Liver (tissue), 3 donors: ENCODE data around the gene KCTD16.

ENCODE experiments used
- HNF4G ChIP-seq: IDR thresholded peaks from 2 replicates; pipeline ENCODE4 v1.6.1; 2016; ENCODE audit warnings: antibody characterized with exemption
- RAD21 ChIP-seq, 2 donors: IDR thresholded peaks; 2 replicates each; pipeline ENCODE4 v1.6.1; 2016; ENCODE audit warnings: antibody characterized with exemption in 2 of 2, mild to moderate bottlenecking in 2 of 2
- TAF1 ChIP-seq: conservative IDR thresholded peaks from 2 replicates; pipeline ENCODE4 v1.6.1; 2016; ENCODE audit warnings: antibody characterized with exemption, mild to moderate bottlenecking
- YY1 ChIP-seq: IDR thresholded peaks from 2 replicates; pipeline ENCODE4 v1.6.1; 2016; ENCODE audit warnings: antibody characterized with exemption, mild to moderate bottlenecking
- ZBTB33 ChIP-seq: IDR thresholded peaks from 2 replicates; pipeline ENCODE4 v1.6.1; 2016; ENCODE audit warnings: antibody characterized with exemption
- TF ChIP-seq, protein P1 (sequence below): fragments of 150-350 bp; IDR thresholded peaks from 2 replicates; pipeline ENCODE4 v1.5.1; 2017; ENCODE audit warnings: improper control_type of control experiment, low read depth, low read length; ENCODE audit not compliant: missing input control
- donor health status: healthy.
- donor health status: healthy.

- TF ChIP-seq HNF4G (no peak), ZBTB33 (no peak), YY1 (no peak), RAD21 (IDR thresholded peaks at IDR 0.05) (peak; percentile 74 to 79), TAF1 (no peak)
- TF ChIP-seq, protein P1, sequence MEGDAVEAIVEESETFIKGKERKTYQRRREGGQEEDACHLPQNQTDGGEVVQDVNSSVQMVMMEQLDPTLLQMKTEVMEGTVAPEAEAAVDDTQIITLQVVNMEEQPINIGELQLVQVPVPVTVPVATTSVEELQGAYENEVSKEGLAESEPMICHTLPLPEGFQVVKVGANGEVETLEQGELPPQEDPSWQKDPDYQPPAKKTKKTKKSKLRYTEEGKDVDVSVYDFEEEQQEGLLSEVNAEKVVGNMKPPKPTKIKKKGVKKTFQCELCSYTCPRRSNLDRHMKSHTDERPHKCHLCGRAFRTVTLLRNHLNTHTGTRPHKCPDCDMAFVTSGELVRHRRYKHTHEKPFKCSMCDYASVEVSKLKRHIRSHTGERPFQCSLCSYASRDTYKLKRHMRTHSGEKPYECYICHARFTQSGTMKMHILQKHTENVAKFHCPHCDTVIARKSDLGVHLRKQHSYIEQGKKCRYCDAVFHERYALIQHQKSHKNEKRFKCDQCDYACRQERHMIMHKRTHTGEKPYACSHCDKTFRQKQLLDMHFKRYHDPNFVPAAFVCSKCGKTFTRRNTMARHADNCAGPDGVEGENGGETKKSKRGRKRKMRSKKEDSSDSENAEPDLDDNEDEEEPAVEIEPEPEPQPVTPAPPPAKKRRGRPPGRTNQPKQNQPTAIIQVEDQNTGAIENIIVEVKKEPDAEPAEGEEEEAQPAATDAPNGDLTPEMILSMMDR = peak; percentile 40
Measured at GRCh38 chr5:144467792-144468191, 297.1 kb downstream of the KCTD16 start.
